Natural killer cell (primary cell): ENCODE data around the gene PPM1K. TPM values are rescaled to one million over a fixed set of nuclear protein-coding genes. Genes with fewer than 3 reads are reported as not detected.
A peak's percentile ranks its signal among the peaks of the same experiment; 100 is the strongest.

Experiments
- ATAC-seq, 3 donors: fragments of 150-1000 bp in 2 of 3; fragments of 200-7000 bp in 1 of 3; cut with Tn5 transposase; 1 replicate in 1 of 3; 2 replicates in 2 of 3; pipeline ENCODE4 v1.10.0; 2021; ENCODE audit warnings: mild to moderate bottlenecking in 2 of 3, moderate library complexity in 2 of 3
- DNase-seq, 2 donors: peaks; one replicate each; pipeline versions ENCODE4 v3.0.0 to v3.0.0-alpha.2; 2013 to 2021; ENCODE audit warnings: mixed read lengths in 1 of 2
- H3K27ac ChIP-seq: one replicate; pipeline ENCODE4 v1.5.1; 2013; ENCODE audit warnings: mild to moderate bottlenecking, low read length
- H3K27me3 ChIP-seq: one replicate; pipeline ENCODE4 v1.6.1; 2013; ENCODE audit warnings: low read length; ENCODE audit not compliant: control insufficient read depth, insufficient read depth
- H3K36me3 ChIP-seq: one replicate; pipeline ENCODE4 v1.6.1; 2013; ENCODE audit warnings: low read length; ENCODE audit not compliant: control insufficient read depth, insufficient read depth
- H3K4me1 ChIP-seq: one replicate; pipeline ENCODE4 v1.6.1; 2013; ENCODE audit warnings: low read length; ENCODE audit not compliant: control insufficient read depth, insufficient read depth
- H3K4me3 ChIP-seq: one replicate; pipeline ENCODE4 v1.5.1; 2013; ENCODE audit warnings: low read length
- H3K9me3 ChIP-seq: one replicate; pipeline ENCODE4 v1.6.1; 2013; ENCODE audit warnings: low read length; ENCODE audit not compliant: control insufficient read depth, insufficient read depth
- H3K27ac Mint-ChIP-seq, 2 donors: one replicate each; pipeline ENCODE4 v1.8.0; 2022; ENCODE audit warnings: mild to moderate bottlenecking in 2 of 2, mixed read lengths in 2 of 2, moderate library complexity in 1 of 2
- H3K27me3 Mint-ChIP-seq, 2 donors: one replicate each; pipeline ENCODE4 v1.8.0; 2022; ENCODE audit warnings: low read depth in 2 of 2, mixed read lengths in 2 of 2
- H3K36me3 Mint-ChIP-seq: one replicate; pipeline ENCODE4 v1.8.0; 2022; ENCODE audit warnings: mixed read lengths
- H3K4me1 Mint-ChIP-seq, 2 donors: one replicate each; pipeline ENCODE4 v1.8.0; 2022; ENCODE audit warnings: mixed read lengths in 2 of 2
- H3K4me3 Mint-ChIP-seq: one replicate; pipeline ENCODE4 v1.8.0; 2022; ENCODE audit warnings: mild to moderate bottlenecking, moderate library complexity, mixed read lengths
- H3K9me3 Mint-ChIP-seq, 2 donors: one replicate each; pipeline ENCODE4 v1.8.0; 2022; ENCODE audit warnings: mixed read lengths in 2 of 2
- CTCF ChIP-seq: fragments of 200-600 bp; IDR thresholded peaks from one replicate; pipeline ENCODE4 v1.8.0; 2022; ENCODE audit warnings: antibody characterized with exemption
- WGBS: methylation state at CpG from one replicate; pipeline ENCODE4 v1.1.7; 2013; ENCODE audit warnings: missing lambda C conversion rate; ENCODE audit not compliant: insufficient coverage; 5-methylcytosine and 5-hydroxymethylcytosine counted together
- intact Hi-C: fragments of 100-400 bp; cut with micrococcal nuclease; formaldehyde crosslinking; loops from one replicate; pipeline ENCODE4 v1.14.2; 2022
- total RNA-seq, 4 donors: library from RNA; stranded (reverse); fragments of 120-200 nt in 1 of 4; gene quantifications; one replicate each; pipeline versions ENCODE4 v1.2.3 to v1.2.4, GENCODE V29; 2013 to 2022

PPM1K gene
- total RNA-seq, 3 donors from 2014 or later (not counting 1 experiment from before 2014, with no cell fraction given) = 68.0 to 76.8 (median 74.3) TPM

- H3K27ac ChIP-seq = no peak overlapping the region
- intact Hi-C loops = no loop called here
- ATAC-seq = no peak
- no peaks in the 10 kb centered on the region for H3K27me3 Mint-ChIP-seq
- no peak overlapping the region for H3K4me3 ChIP-seq
- DNase-seq = no peak
- H3K36me3 ChIP-seq = no peaks in the 10 kb centered on the region
- WGBS = 100% methylated on average over 1 of the region's 2 CpGs
- peaks cover 7% of the 10 kb centered on the region for H3K4me1 ChIP-seq
- H3K9me3 ChIP-seq = no peaks in the 10 kb centered on the region
- peak overlapping the region; percentile 10 for H3K4me3 Mint-ChIP-seq
- H3K27ac Mint-ChIP-seq = no peak overlapping the region
- no peaks in the 10 kb centered on the region for H3K9me3 Mint-ChIP-seq
- no peak for TF ChIP-seq CTCF
- H3K36me3 Mint-ChIP-seq = no peaks in the 10 kb centered on the region
- peaks cover 16 to 18% of the 10 kb centered on the region in 2 donors for H3K4me1 Mint-ChIP-seq
- no peaks in the 10 kb centered on the region for H3K27me3 ChIP-seq
Measured at GRCh38 chr4:88246600-88246999, 37.8 kb downstream of the PPM1K start.

GRCh38 chr4:88244816-88245579 lies 39.4 kb downstream of the PPM1K start:
- no peak overlapping the region for H3K27ac ChIP-seq
- ATAC-seq (peak; percentile 80 to 89 (median 82)), DNase-seq (peak in 1 of 2 donors; percentile 34)
- no peaks in the 10 kb centered on the region for H3K9me3 Mint-ChIP-seq
- no peaks in the 10 kb centered on the region for H3K36me3 ChIP-seq
- intact Hi-C loops = no loop called here
- peak overlapping the region; percentile 9 for H3K4me3 ChIP-seq
- H3K4me1 ChIP-seq = peaks cover 7% of the 10 kb centered on the region
- no peaks in the 10 kb centered on the region for H3K27me3 Mint-ChIP-seq
- no peaks in the 10 kb centered on the region for H3K9me3 ChIP-seq
- peaks cover 16 to 18% of the 10 kb centered on the region in 2 donors for H3K4me1 Mint-ChIP-seq
- 41% methylated on average over 12 of the region's 17 CpGs for WGBS
- H3K27ac Mint-ChIP-seq = peak overlapping the region in 1 of 2 donors; percentile 10
- H3K27me3 ChIP-seq = no peaks in the 10 kb centered on the region
- TF ChIP-seq CTCF = no peak
- H3K4me3 Mint-ChIP-seq = peak overlapping the region; percentile 85
- no peaks in the 10 kb centered on the region for H3K36me3 Mint-ChIP-seq

- H3K36me3 Mint-ChIP-seq = no peaks in the 10 kb centered on the region
- Histone ChIP-seq H3K36me3 (no peaks in the 10 kb centered on the region), H3K4me1 (peaks cover 7% of the 10 kb centered on the region), H3K27ac (no peak overlapping the region), H3K4me3 (no peak overlapping the region), H3K27me3 (no peaks in the 10 kb centered on the region), H3K9me3 (no peaks in the 10 kb centered on the region)
- peaks cover 16 to 18% of the 10 kb centered on the region in 2 donors for H3K4me1 Mint-ChIP-seq
- no peak for TF ChIP-seq CTCF
- ATAC-seq (no peak), DNase-seq (no peak)
- H3K4me3 Mint-ChIP-seq = no peak overlapping the region
- H3K27ac Mint-ChIP-seq = no peak overlapping the region
- H3K27me3 Mint-ChIP-seq = no peaks in the 10 kb centered on the region
- intact Hi-C loops = no loop called here
- no peaks in the 10 kb centered on the region for H3K9me3 Mint-ChIP-seq
- WGBS = 95% methylated on average over 13 of the region's 13 CpGs
Measured at GRCh38 chr4:88244056-88244455, 40.3 kb downstream of the PPM1K start.
